Measurements from ENCODE around the gene HS2ST1.

Gene HS2ST1

GRCh38 chr1:86914601-86914997, at the start of gene HS2ST1:
TSS of gene HS2ST1 (plus strand) at chr1:86914635.
- peak within 1 kb of the TSS; percentile 94 for H3K4me3 ChIP-seq (ENCODE audit: low read depth, low read length)
- peaks cover 0 to 16% of the 10 kb centered on the region in 2 experiments; a peak in 1 of 3 replicates for H3K36me3 ChIP-seq (ENCODE audit: control insufficient read depth in 2 of 2, insufficient read depth in 1 of 2, low read length in 2 of 2)
- no peaks in the 10 kb centered on the region for H3K9me3 ChIP-seq (ENCODE audit: control insufficient read depth, insufficient read depth, low read depth, low read length)
- CTCF ChIA-PET = interaction anchor here (0.7 to 1.6 kb wide), 3 partner anchors 42 to 171 kb away, joined by 3 to 6 read pairs (median 3); no protein-coding TSS in a partner anchor
- POLR2A ChIA-PET = interaction anchor here (0.6 to 2.7 kb wide), 15 partner anchors 11 to 415 kb away, joined by 3 to 12 read pairs (median 3); no protein-coding TSS in a partner anchor
- H3K27ac ChIP-seq (ENCODE audit: extremely low read depth, low read depth, low read length) = peak within 1 kb of the TSS; percentile 76
- no peaks in the 10 kb centered on the region for H3K4me1 ChIP-seq (ENCODE audit: control insufficient read depth, insufficient read depth, low read length)
- TF ChIP-seq ZNF529 (tag by site-specific recombination; IDR thresholded peaks at IDR 0.05; ENCODE audit: insufficient replicate concordance) (no peak), ZNF530 (tag by site-specific recombination; IDR thresholded peaks at IDR 0.05; ENCODE audit: low read depth) (no peak), GLI2 (tag by site-specific recombination; IDR thresholded peaks at IDR 0.05; ENCODE audit: borderline replicate concordance, low read depth) (no peak), ZNF560 (tag by site-specific recombination; IDR thresholded peaks at IDR 0.05; ENCODE audit: borderline replicate concordance) (no peak), ZNF146 (tag by site-specific recombination; IDR thresholded peaks at IDR 0.05) (no peak), ZNF785 (tag by site-specific recombination; IDR thresholded peaks at IDR 0.05) (no peak), ZNF521 (tag by site-specific recombination; IDR thresholded peaks at IDR 0.05) (no peak), ZNF677 (tag by site-specific recombination; IDR thresholded peaks at IDR 0.05) (no peak), ZNF10 (tag by site-specific recombination; IDR thresholded peaks at IDR 0.05) (no peak), MEIS1 (CRISPR knock-in tag; IDR thresholded peaks at IDR 0.05; ENCODE audit: borderline replicate concordance) (no peak), SETDB1 (IDR thresholded peaks at IDR 0.05; ENCODE audit: insufficient read length, low read length) (no peak), IKZF3 (tag by site-specific recombination; IDR thresholded peaks at IDR 0.05) (no peak), ZNF513 (tag by site-specific recombination; IDR thresholded peaks at IDR 0.05) (no peak), ZSCAN23 (tag by site-specific recombination; IDR thresholded peaks at IDR 0.05) (0 out of 2 replicates have a peak, but pooled peaks have one; percentile 43), ZNF19 (tag by site-specific recombination; IDR thresholded peaks at IDR 0.05; ENCODE audit: low read depth) (no peak), ZNF837 (tag by site-specific recombination; IDR thresholded peaks at IDR 0.05) (peak; percentile 68; the same call in 1 of the 2 replicates), ZNF473 (tag by site-specific recombination; IDR thresholded peaks at IDR 0.05) (no peak), ZNF449 (tag by site-specific recombination; IDR thresholded peaks at IDR 0.05) (no peak; the same call in 1 of the 2 replicates), ZNF830 (tag by site-specific recombination; IDR thresholded peaks at IDR 0.05; ENCODE audit: low read depth) (no peak), GLIS1 (tag by site-specific recombination; IDR thresholded peaks at IDR 0.05) (peak; percentile 65), RBAK (tag by site-specific recombination; IDR thresholded peaks at IDR 0.05) (no peak), SCRT1 (tag by site-specific recombination; IDR thresholded peaks at IDR 0.05; ENCODE audit: borderline replicate concordance) (no peak), SP7 (tag by site-specific recombination; IDR thresholded peaks at IDR 0.05) (peak; percentile 21; the same call in 1 of the 2 replicates), ZNF510 (tag by site-specific recombination; IDR thresholded peaks at IDR 0.05; ENCODE audit: insufficient replicate concordance) (no peak), ZNF426 (tag by site-specific recombination; IDR thresholded peaks at IDR 0.05) (no peak), ELK4 (IDR thresholded peaks at IDR 0.05; ENCODE audit: borderline replicate concordance, low read depth, low read length) (no peak), ZNF544 (tag by site-specific recombination; IDR thresholded peaks at IDR 0.05) (no peak), ZNF223 (tag by site-specific recombination; IDR thresholded peaks at IDR 0.05) (no peak), EGR2 (tag by site-specific recombination; IDR thresholded peaks at IDR 0.05; ENCODE audit: low read depth) (peak; percentile 93), ZNF24 (tag by site-specific recombination; IDR thresholded peaks at IDR 0.05) (no peak), ZSCAN5A (tag by site-specific recombination; IDR thresholded peaks at IDR 0.05) (no peak), ZNF670 (tag by site-specific recombination; IDR thresholded peaks at IDR 0.05; ENCODE audit: low read depth) (no peak), MZF1 (tag by site-specific recombination; IDR thresholded peaks at IDR 0.05; ENCODE audit: borderline replicate concordance) (no peak; the same call in 1 of the 2 replicates), ZEB2 (tag by site-specific recombination; IDR thresholded peaks at IDR 0.05) (peak; percentile 18)
